Measurements from ENCODE around the gene ATP5MC2.

DNA sequence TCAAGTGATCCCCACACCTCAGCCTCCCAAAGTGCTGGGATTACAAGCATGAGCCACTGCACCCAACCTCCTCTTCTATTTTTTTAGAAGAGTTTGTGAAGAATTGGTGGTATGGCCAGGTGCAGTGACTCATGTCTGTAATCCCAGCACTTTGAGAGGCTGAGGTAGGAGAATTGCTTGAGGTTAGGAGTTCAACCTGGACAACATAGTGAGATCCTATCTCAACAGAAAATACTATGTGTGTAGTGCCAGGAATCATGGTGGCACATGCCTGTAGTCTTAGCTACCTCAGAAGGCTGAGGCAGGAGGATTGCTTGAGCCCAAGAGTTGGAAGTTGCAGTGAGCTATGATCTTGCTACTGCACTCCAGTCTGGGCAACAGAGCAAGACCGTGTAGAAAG lies 44.2 kb downstream of the ATP5MC2 start:
- no peak for TF ChIP-seq EP300 (conservative IDR thresholded peaks at IDR 0.05; ENCODE audit: poor library complexity, severe bottlenecking)
- TF ChIP-seq POLR2AphosphoS5 (IDR thresholded peaks at IDR 0.05) = no peak
- TF ChIP-seq CTCF (IDR thresholded peaks at IDR 0.05; ENCODE audit: poor library complexity, severe bottlenecking) = no peak
- no peak for TF ChIP-seq REST (IDR thresholded peaks at IDR 0.05; ENCODE audit: borderline replicate concordance)
- no peak for TF ChIP-seq TAF1 (IDR thresholded peaks at IDR 0.05; ENCODE audit: low read depth)
- TF ChIP-seq EZH2 (IDR thresholded peaks at IDR 0.05; ENCODE audit: borderline replicate concordance, insufficient read depth, low read length, poor library complexity, severe bottlenecking) = no peak

Data from neural cell (in vitro differentiated cells).